K562 (cell line): ENCODE data around the gene HAUS5. TPM values are rescaled to one million over a fixed set of nuclear protein-coding genes. Genes with fewer than 3 reads are reported as not detected.

Source experiments
- ATAC-seq: fragments of 200-7000 bp; cut with Tn5 transposase; 3 replicates; pipeline ENCODE4 v1.9.1; 2020; ENCODE audit warnings: moderate library complexity
- BruUV-seq: library from RNA; stranded (reverse); fragments of 400-500 nt; replicated peaks from 2 replicates; lab custom pipeline; 2021; lab: Mats Ljungman, UMichigan
- CTCF ChIA-PET: fragments of 300-600 bp; formaldehyde crosslinking; extraction: SDS; loops from one replicate; lab custom pipeline; 2021; ENCODE audit warnings: low intra/inter-chr PET ratio; lab: Yijun Ruan, JAX
- POLR2A ChIA-PET: fragments of 300-600, 350-650 bp; sonication (Branson Sonifier 250); formaldehyde crosslinking; extraction: SDS; loops from one replicate; lab custom pipeline; 2021; ENCODE audit warnings: antibody characterized with exemption, inconsistent platforms; lab: Yijun Ruan, JAX
- DNase-seq, 4 experiments: peaks; one replicate each; pipeline versions ENCODE4 v3.0.0 to v3.0.0-alpha.2; 2011 to 2018; ENCODE audit warnings: low spot score in 3 of 4, mixed read lengths in 3 of 4; ENCODE audit errors: extremely low read depth in 1 of 4
- FAIRE-seq: peaks from 2 replicates; lab custom pipeline; 2011; peaks lifted over from hg19 to GRCh38; lab: Jason Lieb, UNC
- H2AFZ ChIP-seq: 2 replicates; pipeline ENCODE4 v1.6.0; 2011; ENCODE audit warnings: low read depth, low read length, control low read depth, inconsistent platforms
- H3K27ac ChIP-seq: fragments of 200-600 bp; 3 replicates; pipeline ENCODE4 v1.8.0; 2011; ENCODE audit warnings: low read depth, mild to moderate bottlenecking, control low read depth, inconsistent platforms, low read length, moderate library complexity, mixed read lengths; ENCODE audit errors: extremely low read depth
- H3K27me3 ChIP-seq, 2 experiments: fragments of 300-600 bp in 1 of 2; 2 replicates in 1 of 2; 3 replicates in 1 of 2; pipeline versions ENCODE4 v1.6.0 to v1.8.0; 2011; ENCODE audit warnings: inconsistent platforms in 2 of 2, low read length in 2 of 2, mild to moderate bottlenecking in 1 of 2, mixed read lengths in 1 of 2, moderate library complexity in 1 of 2; ENCODE audit not compliant: control insufficient read depth in 2 of 2, insufficient read depth in 2 of 2
- H3K36me3 ChIP-seq: fragments of 300-600 bp; 3 replicates; pipeline ENCODE4 v1.8.0; 2011; ENCODE audit warnings: mild to moderate bottlenecking, low read length, inconsistent platforms; ENCODE audit not compliant: control insufficient read depth, insufficient read depth
- H3K4me1 ChIP-seq, 2 experiments: fragments of 200-600 bp in 1 of 2; replicated peaks in 1 of 2; 2 replicates in 1 of 2; 3 replicates in 1 of 2; pipeline versions ENCODE4 v1.5.1 to v1.8.0; 2011; ENCODE audit warnings: inconsistent platforms in 2 of 2, low read length in 2 of 2, mild to moderate bottlenecking in 1 of 2, mixed read lengths in 1 of 2, moderate library complexity in 1 of 2; ENCODE audit not compliant: control insufficient read depth in 2 of 2, insufficient read depth in 2 of 2
- H3K4me2 ChIP-seq: 2 replicates; pipeline ENCODE4 v1.6.1; 2011; ENCODE audit warnings: low read length, control low read depth, inconsistent platforms, mixed read lengths; ENCODE audit not compliant: insufficient read depth
- H3K4me3 ChIP-seq: fragments of 200-600 bp; sonication (generic), shearing (Covaris generic); 2 replicates; pipeline ENCODE4 v1.5.1; 2016; ENCODE audit warnings: control low read depth, inconsistent platforms
- H3K79me2 ChIP-seq: fragments of 200-600 bp; 3 replicates; pipeline ENCODE4 v1.8.0; 2011; ENCODE audit warnings: low read length, inconsistent platforms; ENCODE audit not compliant: control insufficient read depth, insufficient read depth
- H3K9ac ChIP-seq, 2 experiments: 2 replicates each; pipeline versions ENCODE4 v1.6.0 to v1.6.1; 2011; ENCODE audit warnings: low read depth in 2 of 2, low read length in 2 of 2, control low read depth in 1 of 2, inconsistent platforms in 1 of 2, mild to moderate bottlenecking in 1 of 2, mixed read lengths in 1 of 2; ENCODE audit not compliant: insufficient read depth in 1 of 2
- H3K9me1 ChIP-seq: one replicate; pipeline ENCODE4 v1.6.0; 2011; ENCODE audit warnings: inconsistent platforms, mild to moderate bottlenecking, low read length, moderate library complexity; ENCODE audit not compliant: control insufficient read depth, insufficient read depth
- H3K9me3 ChIP-seq: replicated peaks from 2 replicates; pipeline ENCODE4 v1.5.1; 2011; ENCODE audit warnings: low read depth, low read length, inconsistent platforms; ENCODE audit not compliant: control insufficient read depth, insufficient read depth
- H4K20me1 ChIP-seq: replicated peaks from 2 replicates; pipeline ENCODE4 v1.6.1; 2011; ENCODE audit warnings: low read length, inconsistent platforms, mixed read lengths; ENCODE audit not compliant: control insufficient read depth, insufficient read depth
- BDP1 ChIP-seq: IDR thresholded peaks from 3 replicates; pipeline ENCODE4 v1.6.1; 2011; ENCODE audit not compliant: insufficient read length, insufficient read depth
- GTF2F1 ChIP-seq: IDR thresholded peaks from 2 replicates; pipeline ENCODE4 v1.6.1; 2011; ENCODE audit warnings: low read depth, low read length, improper control_type of control experiment
- LEF1 ChIP-seq: fragments of 450-650 bp; IDR thresholded peaks from 2 replicates; pipeline ENCODE4 v1.6.1; 2016; ENCODE audit warnings: mild to moderate bottlenecking
- NR1H2 ChIP-seq: sonication (generic); formaldehyde crosslinking; IDR thresholded peaks from 2 replicates; pipeline ENCODE4 v1.4.0; 2020; ENCODE audit warnings: mild to moderate bottlenecking, missing genetic modification reagents
- RBM39 ChIP-seq: fragments of 200-400 bp; formaldehyde crosslinking; optimal IDR thresholded peaks from 2 replicates; pipeline ENCODE3; 2018; ENCODE audit warnings: low read depth, low read length
- TEAD2 ChIP-seq: fragments of 450-650 bp; IDR thresholded peaks from 2 replicates; pipeline ENCODE4 v1.6.1; 2016; ENCODE audit warnings: missing genetic modification characterization, control low read depth, missing compliant biosample characterization
- THRB ChIP-seq: fragments of 450-650 bp; formaldehyde crosslinking; conservative IDR thresholded peaks from 2 replicates; pipeline ENCODE4 v1.4.0; 2022; ENCODE audit warnings: mild to moderate bottlenecking, missing genetic modification characterization
- ZC3H4 ChIP-seq: sonication (generic); formaldehyde crosslinking; IDR thresholded peaks from 2 replicates; pipeline ENCODE4 v1.9.0; 2021; ENCODE audit warnings: missing genetic modification reagents, borderline replicate concordance
- ZHX1 ChIP-seq: fragments of 150-350 bp; conservative IDR thresholded peaks from 2 replicates; pipeline ENCODE4 v1.6.1; 2014; ENCODE audit warnings: low read length
- ZNF124 ChIP-seq: sonication (generic); formaldehyde crosslinking; IDR thresholded peaks from 2 replicates; pipeline ENCODE4 v1.8.1; 2022; ENCODE audit warnings: missing genetic modification reagents
- ZNF512 ChIP-seq: IDR thresholded peaks from 2 replicates; pipeline ENCODE4 v1.6.1; 2016; ENCODE audit warnings: missing genetic modification characterization, missing compliant biosample characterization
- ZNF655 ChIP-seq: fragments of 250-450 bp; sonication (Bioruptor Pico); IDR thresholded peaks from 2 replicates; pipeline ENCODE4 v1.5.0; 2021
- ZSCAN32 ChIP-seq: fragments of 450-650 bp; formaldehyde crosslinking; IDR thresholded peaks from 2 replicates; pipeline ENCODE4 v1.4.0; 2020; ENCODE audit warnings: mild to moderate bottlenecking, moderate library complexity
- whole genome bisulfite sequencing: fragments of 100-300 bp; shearing (Covaris generic); methylation state at CpG from one replicate; pipeline ENCODE4 v1.1.6; 2016; ENCODE audit warnings: low coverage, mixed read lengths; ENCODE audit not compliant: insufficient coverage; ENCODE audit errors: missing lambda C conversion rate; 5-methylcytosine and 5-hydroxymethylcytosine counted together
- in situ Hi-C: fragments of 300-500 bp; cut with MboI; formaldehyde crosslinking; loops from 4 replicates; pipeline ENCODE4 v1.15.0; 2018; ENCODE audit warnings: inconsistent platforms, mixed read lengths
- intact Hi-C: fragments of 100-400 bp; cut with micrococcal nuclease; formaldehyde crosslinking; loops from 2 replicates; pipeline ENCODE4 v1.14.2; 2022
- polyA plus RNA-seq, 8 experiments: library from polyadenylated mRNA; depleted of rRNA in 4 of 8; stranded (reverse) in 5 of 8; unstranded in 3 of 8; fragments of >200 nt; fragmentation: Nextera tagmentation in 2 of 8; fragmentation: Illumina TruSeq in 1 of 8; extraction: Ambion mirVana in 2 of 8; extraction: Trizol in 1 of 8; gene quantifications; 2 replicates each; pipeline versions ENCODE4 v1.2.1 to v1.2.3, GENCODE V29; 2011 to 2014; ENCODE audit warnings: inconsistent platforms in 1 of 8, missing spikeins in 1 of 8
- total RNA-seq, 7 experiments: library from RNA; depleted of rRNA in 6 of 7; stranded (reverse); fragments of >200 nt in 6 of 7; fragmentation: Illumina TruSeq in 2 of 7; extraction: Trizol in 2 of 7; gene quantifications; 2 replicates each; pipeline versions ENCODE4 v1.2.1 to v1.2.3, GENCODE V29; 2011 to 2021; ENCODE audit warnings: low replicate concordance in 1 of 7

The HAUS5 gene
- total and polyA plus RNA-seq, 9 of the 15 experiments (the other 6 are each of a cell fraction or from before 2014, with no cell fraction given) = 3.5 to 41.3 (median 14.2) TPM

GRCh38 chr19:35612559-35613321 lies at the start of gene HAUS5 (continued):
- 0 out of 2 replicates have a peak, but pooled peaks have one; percentile 32 for TF ChIP-seq ZHX1
- no peak for TF ChIP-seq NR1H2 (CRISPR knock-in tag)
- no peak for TF ChIP-seq ZNF655
- TF ChIP-seq ZSCAN32 (CRISPR knock-in tag) = 0 out of 2 replicates have a peak, but pooled peaks have one; percentile 35

- FAIRE-seq (no peak), ATAC-seq (no peak), DNase-seq (no peak)
- no TSS peak for BruUV-seq
- in situ Hi-C loops (no loop called here), intact Hi-C loops (no loop called here)
- H2AFZ ChIP-seq = no peak overlapping the region
- H3K27me3 ChIP-seq = peaks cover 28 to 61% of the 10 kb centered on the region in 2 experiments; a peak in 4 of 5 replicates
- no peaks in the 10 kb centered on the region for H3K36me3 ChIP-seq
- TF ChIP-seq TEAD2 (no peak), RBM39 (no peak), ZNF512 (tag) (0 out of 2 replicates have a peak, but pooled peaks have one; percentile 24), BDP1 (no peak), ZNF124 (CRISPR knock-in tag) (no peak), LEF1 (no peak), THRB (0 out of 2 replicates have a peak, but pooled peaks have one; percentile 27), ZC3H4 (CRISPR knock-in tag) (no peak), GTF2F1 (no peak)
- no peak overlapping the region for H3K27ac ChIP-seq
- no peaks in the 10 kb centered on the region for H3K9me3 ChIP-seq
- peaks cover 7% of the 10 kb centered on the region; the same call in 1 of the 2 replicates for H4K20me1 ChIP-seq
- ChIA-PET CTCF (no interaction called here), POLR2A (interaction anchor here (0.9 kb wide), 1 partner anchor 11 kb away, joined by 3 read pairs; no protein-coding TSS in a partner anchor)
- no peaks in the 10 kb centered on the region for H3K79me2 ChIP-seq
- H3K9me1 ChIP-seq = peaks cover 3% of the 10 kb centered on the region
- H3K4me3 ChIP-seq = no peak overlapping the region
- H3K9ac ChIP-seq = no peak overlapping the region; a peak in 1 of 4 replicates
- 0% methylated on average over 1 of the region's 2 CpGs for WGBS
- peaks cover 0 to 26% of the 10 kb centered on the region in 2 experiments; a peak in 2 of 5 replicates for H3K4me1 ChIP-seq
- no peak overlapping the region for H3K4me2 ChIP-seq
Observed at GRCh38 chr19:35562776-35563175, 49.8 kb upstream of the HAUS5 start.
